Activated T-cell treated with anti-CD3 and anti-CD28 coated beads, Interleukin-2, amount 50 U/mL, for 4 hours (primary cell): ENCODE results near the gene CDKN2AIP. TPM values are rescaled to one million over a fixed set of nuclear protein-coding genes. Genes with fewer than 3 reads are reported as not detected.
"Not testable (repeated sequence)": the region's sequence is repeated elsewhere in the genome, so short reads cannot be mapped to it uniquely, and the experiment has no call there.

ENCODE experiments used
- ATAC-seq, 2 donors: fragments of 200-7000 bp; cut with Tn5 transposase; one replicate each; pipeline ENCODE4 v1.10.0; 2021
- DNase-seq: peaks from one replicate; pipeline ENCODE4 v3.0.0-alpha.2; 2020
- H3K27me3 Mint-ChIP-seq: one replicate; pipeline ENCODE4 v1.8.0; 2021; ENCODE audit warnings: low read depth, mixed read lengths
- H3K36me3 Mint-ChIP-seq: one replicate; pipeline ENCODE4 v1.8.0; 2022; ENCODE audit warnings: mixed read lengths; ENCODE audit not compliant: insufficient read depth
- H3K4me1 Mint-ChIP-seq: one replicate; pipeline ENCODE4 v1.8.0; 2021; ENCODE audit warnings: low read depth, mixed read lengths
- H3K4me3 Mint-ChIP-seq: one replicate; pipeline ENCODE4 v1.8.0; 2021; ENCODE audit warnings: mild to moderate bottlenecking, moderate library complexity, mixed read lengths
- H3K9me3 Mint-ChIP-seq: one replicate; pipeline ENCODE4 v1.8.0; 2021; ENCODE audit warnings: mixed read lengths
- total RNA-seq, 3 donors: library from RNA; stranded (reverse); gene quantifications; one replicate each; pipeline ENCODE4 v1.2.1, GENCODE V29; 2021

Gene CDKN2AIP
- total RNA-seq, 3 donors from 2014 or later, result 25.6 to 27.2 (median 26.3) TPM

DNA sequence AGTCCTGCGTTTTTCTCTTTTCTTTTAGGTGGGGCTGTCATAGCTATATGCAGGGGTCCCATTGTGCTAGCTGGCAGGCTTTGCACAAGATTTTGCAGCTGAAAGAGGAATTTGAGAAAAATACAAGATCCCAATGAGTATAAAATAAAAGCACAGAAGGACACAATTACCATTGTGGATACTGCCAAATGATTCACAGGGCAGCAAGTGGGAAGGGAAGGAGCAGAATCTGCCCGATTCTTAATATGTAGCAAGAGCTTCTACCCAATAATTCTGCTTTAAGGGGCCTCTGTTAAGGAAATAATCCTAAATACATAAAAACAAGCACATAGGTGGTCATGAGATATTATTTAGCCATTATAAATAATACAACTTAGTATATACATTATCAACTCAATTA, 34.5 kb downstream of the CDKN2AIP start:
- ATAC-seq (no peak), DNase-seq (no peak)
- Mint-ChIP-seq H3K9me3 (no peaks in the 10 kb centered on the region), H3K4me3 (no peak overlapping the region), H3K27me3 (no peaks in the 10 kb centered on the region), H3K36me3 (no peaks in the 10 kb centered on the region), H3K4me1 (no peaks in the 10 kb centered on the region)

- H3K9me3 Mint-ChIP-seq, result not testable (repeated sequence)
Measured at GRCh38 chr4:183482515-183483095, 38.2 kb downstream of the CDKN2AIP start.

GRCh38 chr4:183483997-183484396, 39.6 kb downstream of the CDKN2AIP start:
- Mint-ChIP-seq H3K36me3 (no peaks in the 10 kb centered on the region), H3K4me3 (no peak overlapping the region), H3K9me3 (no peaks in the 10 kb centered on the region), H3K27me3 (no peaks in the 10 kb centered on the region), H3K4me1 (no peaks in the 10 kb centered on the region)
- ATAC-seq, result no peak
- no peak for DNase-seq

More at GRCh38 chr4:183482515-183483095, 38.2 kb downstream of the CDKN2AIP start:
- H3K4me1 Mint-ChIP-seq, H3K36me3 Mint-ChIP-seq, DNase-seq, H3K4me3 Mint-ChIP-seq, ATAC-seq, H3K27me3 Mint-ChIP-seq: not testable (repeated sequence)

DNA sequence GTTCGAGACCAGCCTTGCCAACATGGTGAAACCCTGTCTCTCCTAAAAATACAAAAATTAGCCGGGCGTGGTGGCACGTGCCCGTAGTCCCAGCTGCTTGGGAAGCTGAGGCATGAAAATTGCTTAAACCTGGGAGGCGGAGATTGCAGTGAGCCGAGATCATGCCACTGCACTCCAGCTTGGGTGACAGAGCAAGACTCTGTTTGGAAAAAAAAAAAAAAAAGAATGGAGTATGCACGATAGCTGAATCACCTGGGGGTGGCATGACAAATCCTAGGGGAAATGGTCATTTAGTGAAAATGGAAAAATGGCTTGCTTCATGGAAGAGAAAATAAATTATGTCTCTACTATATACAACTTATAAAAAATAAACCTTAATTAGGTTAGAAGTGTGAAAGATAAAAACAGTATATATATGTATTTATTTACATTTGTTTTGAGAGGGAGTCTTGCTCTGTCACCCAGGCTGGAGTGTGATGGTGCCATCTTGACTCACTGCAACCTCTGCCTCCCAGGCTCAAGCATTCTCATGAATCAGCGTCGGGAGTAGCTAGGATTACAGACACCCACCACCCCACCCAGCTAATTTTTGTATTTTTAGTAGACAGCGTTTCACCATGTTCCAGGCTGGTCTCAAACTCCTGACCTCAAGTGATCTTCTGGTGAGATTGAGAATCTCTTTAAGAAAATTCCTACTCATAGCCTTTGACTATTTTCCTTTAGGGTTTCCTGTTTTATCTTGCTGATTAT, 41.1 kb downstream of the CDKN2AIP start:
- no peak for DNase-seq
- Mint-ChIP-seq H3K27me3 (no peaks in the 10 kb centered on the region), H3K4me1 (no peaks in the 10 kb centered on the region), H3K9me3 (peaks cover 4% of the 10 kb centered on the region), H3K36me3 (peaks cover 3% of the 10 kb centered on the region), H3K4me3 (no peak overlapping the region)
- ATAC-seq, result no peak

- peaks cover 8% of the 10 kb centered on the region for H3K9me3 Mint-ChIP-seq
- H3K36me3 Mint-ChIP-seq, result peaks cover 11% of the 10 kb centered on the region
- H3K4me1 Mint-ChIP-seq, result no peaks in the 10 kb centered on the region
- no peak for ATAC-seq
- H3K4me3 Mint-ChIP-seq, result no peak overlapping the region
- no peaks in the 10 kb centered on the region for H3K27me3 Mint-ChIP-seq
- DNase-seq, result no peak
Measured at GRCh38 chr4:183492791-183493222, 48.4 kb downstream of the CDKN2AIP start.

DNA sequence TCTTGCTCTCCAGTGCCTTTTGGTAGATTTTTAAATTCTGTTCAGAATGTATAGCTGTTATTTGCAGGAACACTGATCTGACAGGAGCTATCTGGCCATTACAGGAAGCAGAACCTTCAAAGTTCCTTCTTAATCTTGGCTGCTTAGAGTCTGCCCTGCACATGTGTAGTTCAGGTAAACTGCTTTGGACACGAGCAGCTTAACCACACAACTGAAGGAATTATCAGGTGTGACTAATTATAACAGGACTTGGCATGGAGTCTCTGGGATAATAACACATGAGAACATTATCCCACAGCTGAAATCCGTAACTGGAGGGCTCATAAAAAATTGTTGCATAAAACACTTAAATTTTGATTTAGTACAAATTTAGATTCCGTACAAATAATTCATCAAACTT, 48.8 kb downstream of the CDKN2AIP start:
- no peak for DNase-seq
- no peaks in the 10 kb centered on the region for H3K27me3 Mint-ChIP-seq
- no peak overlapping the region for H3K4me3 Mint-ChIP-seq
- peaks cover 11% of the 10 kb centered on the region for H3K36me3 Mint-ChIP-seq
- peaks cover 8% of the 10 kb centered on the region for H3K9me3 Mint-ChIP-seq
- no peaks in the 10 kb centered on the region for H3K4me1 Mint-ChIP-seq
- ATAC-seq, result no peak

- Mint-ChIP-seq H3K4me3 (no peak overlapping the region), H3K9me3 (peaks cover 8% of the 10 kb centered on the region), H3K27me3 (no peaks in the 10 kb centered on the region), H3K4me1 (peaks cover 2% of the 10 kb centered on the region), H3K36me3 (peaks cover 11% of the 10 kb centered on the region)
- DNase-seq, result no peak
- no peak for ATAC-seq
Measured at GRCh38 chr4:183495184-183495583, 50.7 kb downstream of the CDKN2AIP start.

Other genes starting within 250 kb of the CDKN2AIP start
- gene CLDN22, start 124.4 kb upstream of the CDKN2AIP start, total RNA-seq, result not detected
- gene CLDN24, start 122.2 kb upstream of the CDKN2AIP start, total RNA-seq, result not detected
- gene ING2, start 60.4 kb downstream of the CDKN2AIP start, total RNA-seq, result 10 to 100 TPM in 2 of 3 donors, 1 to 10 TPM in 1; 9.9 to 11.1 (median 10.3) TPM
- gene RWDD4, start 214.5 kb downstream of the CDKN2AIP start, total RNA-seq, result 10 to 100 TPM; 28.0 to 30.7 (median 29.7) TPM
- gene TRAPPC11, start 214.7 kb downstream of the CDKN2AIP start, total RNA-seq, result 10 to 100 TPM; 21.2 to 24.3 (median 23.4) TPM